Astrocyte of the spinal cord (primary cell): Measurements from ENCODE around the gene NR3C2.

Source experiments
- DNase-seq: peaks from one replicate; pipeline ENCODE4 v3.0.0; 2011; ENCODE audit warnings: low read depth, low spot score
- H3K4me3 ChIP-seq: 2 replicates; pipeline ENCODE4 v1.5.1; 2011; ENCODE audit warnings: low read depth, mild to moderate bottlenecking, low read length, moderate library complexity
- in situ Hi-C: cut with HindIII; loops from 2 replicates; pipeline ENCODE4 v1.10.0; 2017; ENCODE audit warnings: low sequenced_read_pairs
- TF ChIP-seq, protein P1 (sequence below): IDR thresholded peaks from 2 replicates; pipeline ENCODE4 v1.5.1; 2012; ENCODE audit warnings: low read depth, mild to moderate bottlenecking, low read length, inconsistent platforms

The NR3C2 gene

DNA sequence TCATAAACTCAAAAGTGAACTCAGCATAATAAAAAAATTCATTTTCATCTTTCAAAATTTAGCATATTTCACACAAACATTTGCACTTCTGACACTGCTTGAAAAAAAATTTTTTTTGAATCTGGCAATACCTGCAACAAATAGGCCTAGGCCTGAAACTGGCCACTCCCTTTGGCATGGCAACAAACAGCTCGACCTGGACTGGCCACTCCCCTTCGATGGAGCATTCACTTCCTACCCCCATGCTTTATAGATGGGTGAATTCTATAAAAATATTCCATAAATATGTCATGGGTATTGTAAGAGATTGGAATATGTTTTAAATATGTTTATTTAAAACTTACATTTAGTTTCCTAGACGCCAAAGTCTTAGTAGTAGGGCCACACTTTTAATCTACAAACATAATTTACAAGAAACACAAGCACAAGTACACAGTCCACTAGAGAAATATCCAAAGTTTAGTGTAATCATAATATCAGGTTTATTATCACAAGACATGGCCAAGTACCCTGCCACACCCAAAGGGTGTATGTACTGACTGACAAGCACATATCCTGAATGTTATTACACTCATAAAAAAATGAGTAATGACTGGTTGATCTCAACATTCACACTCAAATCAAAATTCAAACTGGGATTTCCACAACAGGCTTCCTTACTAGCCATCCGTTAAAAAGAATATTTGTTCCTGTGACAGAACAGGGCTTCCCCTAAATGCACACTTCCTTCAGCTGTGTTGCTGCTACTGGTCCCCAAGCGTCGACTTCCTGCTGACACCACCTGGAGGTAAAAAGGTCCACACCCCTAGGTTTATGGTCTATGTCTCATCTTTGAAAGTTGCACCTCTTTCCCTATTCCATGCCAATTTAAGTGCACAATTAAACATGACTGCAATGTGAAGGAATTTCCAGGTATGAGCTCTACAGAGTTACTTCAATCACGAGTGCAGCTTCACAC lies 271.5 kb downstream of the NR3C2 start:
- TF ChIP-seq, protein P1, sequence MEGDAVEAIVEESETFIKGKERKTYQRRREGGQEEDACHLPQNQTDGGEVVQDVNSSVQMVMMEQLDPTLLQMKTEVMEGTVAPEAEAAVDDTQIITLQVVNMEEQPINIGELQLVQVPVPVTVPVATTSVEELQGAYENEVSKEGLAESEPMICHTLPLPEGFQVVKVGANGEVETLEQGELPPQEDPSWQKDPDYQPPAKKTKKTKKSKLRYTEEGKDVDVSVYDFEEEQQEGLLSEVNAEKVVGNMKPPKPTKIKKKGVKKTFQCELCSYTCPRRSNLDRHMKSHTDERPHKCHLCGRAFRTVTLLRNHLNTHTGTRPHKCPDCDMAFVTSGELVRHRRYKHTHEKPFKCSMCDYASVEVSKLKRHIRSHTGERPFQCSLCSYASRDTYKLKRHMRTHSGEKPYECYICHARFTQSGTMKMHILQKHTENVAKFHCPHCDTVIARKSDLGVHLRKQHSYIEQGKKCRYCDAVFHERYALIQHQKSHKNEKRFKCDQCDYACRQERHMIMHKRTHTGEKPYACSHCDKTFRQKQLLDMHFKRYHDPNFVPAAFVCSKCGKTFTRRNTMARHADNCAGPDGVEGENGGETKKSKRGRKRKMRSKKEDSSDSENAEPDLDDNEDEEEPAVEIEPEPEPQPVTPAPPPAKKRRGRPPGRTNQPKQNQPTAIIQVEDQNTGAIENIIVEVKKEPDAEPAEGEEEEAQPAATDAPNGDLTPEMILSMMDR: no peak
- H3K4me3 ChIP-seq: no peak overlapping the region
- DNase-seq: no peak
- in situ Hi-C loops: no loop called here

DNA sequence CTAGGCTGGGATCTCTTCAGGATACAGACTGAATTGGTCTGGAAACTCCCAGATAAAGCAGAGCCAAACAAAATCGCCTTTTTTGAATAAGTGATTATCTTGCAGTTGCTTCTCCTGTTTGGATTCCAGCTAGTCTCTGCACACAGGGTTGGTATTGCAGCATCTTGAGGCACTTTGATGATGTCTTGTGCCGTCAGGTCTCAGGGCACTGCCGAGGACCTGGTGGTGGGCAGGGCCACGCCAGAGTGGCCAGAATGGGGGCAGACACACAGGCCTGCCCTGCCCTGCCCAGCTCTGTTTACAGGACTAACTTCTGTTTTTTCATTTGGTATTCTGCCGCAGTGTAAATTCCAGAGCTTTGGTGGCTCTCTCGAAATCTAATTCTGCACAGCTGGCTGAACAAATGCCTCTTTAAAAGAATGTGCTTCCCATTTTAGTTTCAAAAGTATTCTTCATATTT lies 276.1 kb downstream of the NR3C2 start:
- TF ChIP-seq, protein P1: no peak

DNA sequence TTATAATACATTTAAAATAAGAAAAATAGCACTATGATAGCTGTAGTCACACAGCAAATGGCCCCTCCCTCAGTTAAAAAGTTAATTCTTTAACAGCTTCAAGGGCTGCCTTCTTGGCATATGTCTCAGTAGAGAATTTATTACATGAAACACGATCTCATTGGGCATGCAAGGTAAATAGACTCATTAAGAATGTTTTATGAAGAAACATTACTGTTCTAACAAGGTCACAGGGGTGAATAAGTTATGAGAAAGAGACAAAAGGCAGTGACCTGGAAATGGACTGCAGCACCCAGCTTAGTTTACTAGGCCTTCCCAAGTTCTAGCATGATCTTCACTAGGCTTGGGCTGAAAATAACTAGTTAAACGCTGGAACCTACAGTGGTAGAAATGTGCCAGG lies 277.7 kb downstream of the NR3C2 start:
- in situ Hi-C loops: no loop called here
- TF ChIP-seq, protein P1: no peak
- no peak for DNase-seq
- H3K4me3 ChIP-seq: no peak overlapping the region

More for the DNA sequence above, 276.1 kb downstream of the NR3C2 start:
- in situ Hi-C loops: no loop called here
- DNase-seq: no peak
- no peak overlapping the region for H3K4me3 ChIP-seq

DNA sequence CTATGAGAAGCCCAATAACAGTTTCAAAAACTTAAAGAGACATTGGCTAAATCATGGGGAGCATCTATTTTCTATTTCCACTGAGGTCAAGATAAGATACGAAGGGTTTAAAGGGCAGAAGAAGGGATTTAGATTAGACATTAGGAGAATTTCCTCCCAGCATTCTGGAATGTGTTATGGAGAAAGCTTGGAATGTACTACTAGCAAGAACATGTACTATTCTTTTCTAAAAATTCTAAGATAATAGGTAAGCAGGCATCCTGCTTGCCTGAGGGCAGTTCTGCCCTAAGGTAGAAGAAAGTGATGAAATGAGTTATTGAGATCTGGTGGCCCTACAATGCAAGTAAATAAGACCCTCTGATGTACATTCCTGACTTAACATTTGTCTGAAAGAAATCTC lies 279.2 kb downstream of the NR3C2 start:
- no peak overlapping the region for H3K4me3 ChIP-seq
- DNase-seq: no peak
- TF ChIP-seq, protein P1: no peak
- in situ Hi-C loops: no loop called here

DNA sequence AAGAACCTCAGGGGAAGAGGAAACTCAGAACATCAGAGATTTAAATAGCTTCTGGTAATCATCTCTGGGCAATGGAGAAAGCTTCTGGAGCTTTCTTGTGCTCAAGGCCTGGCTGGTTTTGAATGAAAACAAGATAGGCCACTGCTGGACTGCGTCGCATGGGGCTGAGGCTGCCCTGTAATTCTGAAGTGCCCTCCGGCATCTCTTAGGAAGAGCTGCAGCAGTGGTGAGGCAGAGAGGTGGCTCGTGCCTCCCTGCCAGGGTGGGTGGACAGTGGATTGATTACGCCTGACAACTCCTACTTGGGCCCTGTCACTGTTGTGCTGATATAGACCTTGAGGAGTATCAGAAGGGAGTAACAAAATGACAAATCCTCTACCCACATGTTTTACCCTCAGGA lies 279.7 kb downstream of the NR3C2 start:
- no peak for DNase-seq
- in situ Hi-C loops: no loop called here
- H3K4me3 ChIP-seq: no peak overlapping the region
- TF ChIP-seq, protein P1: no peak

DNA sequence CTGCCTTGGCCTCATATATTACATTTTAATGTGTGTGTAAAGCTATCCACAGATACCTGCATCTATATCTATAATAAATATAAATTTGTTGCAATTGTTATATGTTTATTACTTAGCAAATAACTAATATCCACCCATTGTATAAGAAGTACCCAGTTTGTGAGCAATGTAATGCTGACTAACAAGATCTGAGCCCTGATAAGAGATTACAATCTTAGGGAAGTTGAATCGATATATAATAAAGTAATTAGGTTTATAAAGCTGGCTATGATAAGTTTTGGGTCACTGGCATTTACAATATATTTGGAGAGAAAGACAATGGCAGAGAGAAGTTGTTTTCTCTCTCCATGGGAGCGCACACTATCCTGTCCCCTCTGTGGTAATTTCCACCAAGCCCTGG lies 280.6 kb downstream of the NR3C2 start:
- no peak for DNase-seq
- in situ Hi-C loops: no loop called here
- H3K4me3 ChIP-seq: no peak overlapping the region
- TF ChIP-seq, protein P1: no peak
